HG02973 (cell line): ENCODE results near the gene BLNK.

Experiments
- ATAC-seq: cut with Tn5 transposase; IDR thresholded peaks from one replicate; pipeline ENCODE4 v1.9.1; 2021; ENCODE audit warnings: moderate library complexity; ENCODE audit not compliant: unreplicated experiment

BLNK gene

GRCh38 chr10:96289218-96289910, 18.0 kb upstream of the BLNK start:
- no peak for ATAC-seq

GRCh38 chr10:96288151-96288621, 16.8 kb upstream of the BLNK start:
- peak; percentile 60 for ATAC-seq

- peak; percentile 59 for ATAC-seq
These were observed 16.2 kb upstream of the BLNK start for GRCh38 chr10:96287392-96288105.

GRCh38 chr10:96285331-96285752, 14.0 kb upstream of the BLNK start:
- ATAC-seq, result no peak

- ATAC-seq, result no peak
These were observed 12.4 kb upstream of the BLNK start for GRCh38 chr10:96283756-96284155.

- ATAC-seq, result no peak
These were observed 12.0 kb upstream of the BLNK start for GRCh38 chr10:96283351-96283750.

GRCh38 chr10:96281444-96282029, 10.2 kb upstream of the BLNK start:
- ATAC-seq, result no peak

- no peak for ATAC-seq
These were observed 9.5 kb upstream of the BLNK start for GRCh38 chr10:96280859-96281258.

- no peak for ATAC-seq
These were observed 7.8 kb upstream of the BLNK start for GRCh38 chr10:96279191-96279641.

GRCh38 chr10:96276831-96277230, 5.5 kb upstream of the BLNK start:
- ATAC-seq, result no peak

- ATAC-seq, result no peak
These were observed 5.1 kb upstream of the BLNK start for GRCh38 chr10:96276426-96276825.

GRCh38 chr10:96275685-96276418, 4.5 kb upstream of the BLNK start:
- no peak for ATAC-seq

- no peak for ATAC-seq
These were observed 1.2 kb upstream of the BLNK start for GRCh38 chr10:96272316-96273280.

- no peak for ATAC-seq
These were observed 798 bp downstream of the BLNK start for GRCh38 chr10:96270571-96270970.

- no peak for ATAC-seq
These were observed 1.7 kb downstream of the BLNK start for GRCh38 chr10:96269438-96270300.

- no peak for ATAC-seq
These were observed 2.9 kb downstream of the BLNK start for GRCh38 chr10:96268341-96268909.

GRCh38 chr10:96267234-96267705, 4.1 kb downstream of the BLNK start:
- ATAC-seq, result no peak

GRCh38 chr10:96266118-96266770, 5.1 kb downstream of the BLNK start:
- no peak for ATAC-seq
